ENCODE measurements around the gene COX11. TPM values are rescaled to one million over a fixed set of nuclear protein-coding genes. Genes with fewer than 3 reads are reported as not detected.

COX11 gene
- total RNA-seq, 2 donors from 2014 or later = 52.6 to 61.7 TPM

DNA sequence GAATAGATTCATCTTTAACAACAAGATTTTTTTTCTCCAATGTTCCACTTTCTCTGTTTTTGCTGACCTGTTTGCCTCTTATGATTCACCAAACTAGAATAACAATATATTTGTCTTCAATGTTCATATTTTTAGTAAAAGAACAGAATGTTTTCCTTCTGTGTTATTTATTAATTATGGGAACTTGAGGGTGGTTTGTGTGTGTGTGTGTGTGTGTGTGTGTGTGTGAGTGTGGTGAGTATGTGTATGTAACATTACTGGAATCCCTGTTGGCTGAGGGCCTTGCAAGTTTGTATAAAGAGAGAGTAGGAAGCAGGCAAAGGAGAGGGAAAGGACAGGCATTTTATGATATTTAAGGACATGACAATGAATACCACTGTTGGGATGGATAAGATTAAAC is 13.9 kb upstream of the COX11 start:
- Histone ChIP-seq H3K9me3 (no peaks in the 10 kb centered on the region), H3K27me3 (replicated peaks; ENCODE audit: insufficient read depth) (no peaks in the 10 kb centered on the region), H3K4me1 (ENCODE audit: control insufficient read depth in 1 of 2, low read depth in 2 of 2) (peaks cover 13 to 21% of the 10 kb centered on the region in 2 donors), H3K4me3 (no peak overlapping the region), H3K27ac (peak overlapping the region; percentile 37 to 76), H3K36me3 (no peaks in the 10 kb centered on the region)
- peak; percentile 72 for DNase-seq (ENCODE audit: low spot score)
- TF ChIP-seq, protein P1, sequence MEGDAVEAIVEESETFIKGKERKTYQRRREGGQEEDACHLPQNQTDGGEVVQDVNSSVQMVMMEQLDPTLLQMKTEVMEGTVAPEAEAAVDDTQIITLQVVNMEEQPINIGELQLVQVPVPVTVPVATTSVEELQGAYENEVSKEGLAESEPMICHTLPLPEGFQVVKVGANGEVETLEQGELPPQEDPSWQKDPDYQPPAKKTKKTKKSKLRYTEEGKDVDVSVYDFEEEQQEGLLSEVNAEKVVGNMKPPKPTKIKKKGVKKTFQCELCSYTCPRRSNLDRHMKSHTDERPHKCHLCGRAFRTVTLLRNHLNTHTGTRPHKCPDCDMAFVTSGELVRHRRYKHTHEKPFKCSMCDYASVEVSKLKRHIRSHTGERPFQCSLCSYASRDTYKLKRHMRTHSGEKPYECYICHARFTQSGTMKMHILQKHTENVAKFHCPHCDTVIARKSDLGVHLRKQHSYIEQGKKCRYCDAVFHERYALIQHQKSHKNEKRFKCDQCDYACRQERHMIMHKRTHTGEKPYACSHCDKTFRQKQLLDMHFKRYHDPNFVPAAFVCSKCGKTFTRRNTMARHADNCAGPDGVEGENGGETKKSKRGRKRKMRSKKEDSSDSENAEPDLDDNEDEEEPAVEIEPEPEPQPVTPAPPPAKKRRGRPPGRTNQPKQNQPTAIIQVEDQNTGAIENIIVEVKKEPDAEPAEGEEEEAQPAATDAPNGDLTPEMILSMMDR (IDR thresholded peaks at IDR 0.05) = no peak
- peak; percentile 82 for ATAC-seq (ENCODE audit: insufficient number of reproducible peaks, low FRiP score, low read depth)

DNA sequence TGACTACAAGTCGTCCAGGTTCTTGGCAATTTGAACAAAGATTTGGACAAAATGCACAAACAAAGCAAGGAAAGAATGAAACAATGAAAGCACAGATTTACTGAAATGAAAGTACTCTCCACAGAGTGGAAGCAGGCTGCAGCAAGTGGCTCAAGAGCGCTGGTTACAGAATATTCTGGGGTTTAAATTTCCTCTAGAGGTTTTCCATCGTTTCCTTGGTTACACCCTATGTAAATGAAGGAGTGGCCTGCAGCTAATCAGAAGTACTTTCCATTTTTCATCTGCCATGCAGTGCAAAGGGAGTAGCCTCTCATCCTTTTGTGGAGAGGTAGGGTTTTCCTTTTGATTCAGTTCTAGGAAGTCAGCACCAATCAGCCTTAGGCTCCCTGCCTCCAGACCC is 11.9 kb upstream of the COX11 start:
- H3K4me3 ChIP-seq = no peak overlapping the region
- TF ChIP-seq, protein P1 (IDR thresholded peaks at IDR 0.05) = no peak
- DNase-seq (ENCODE audit: low spot score) = no peak
- peaks cover 13 to 21% of the 10 kb centered on the region in 2 donors for H3K4me1 ChIP-seq (ENCODE audit: control insufficient read depth in 1 of 2, low read depth in 2 of 2)
- ATAC-seq (ENCODE audit: insufficient number of reproducible peaks, low FRiP score, low read depth) = no peak
- no peaks in the 10 kb centered on the region for H3K27me3 ChIP-seq (replicated peaks; ENCODE audit: insufficient read depth)
- H3K36me3 ChIP-seq = no peaks in the 10 kb centered on the region
- H3K27ac ChIP-seq = no peak overlapping the region
- H3K9me3 ChIP-seq = no peaks in the 10 kb centered on the region

DNA sequence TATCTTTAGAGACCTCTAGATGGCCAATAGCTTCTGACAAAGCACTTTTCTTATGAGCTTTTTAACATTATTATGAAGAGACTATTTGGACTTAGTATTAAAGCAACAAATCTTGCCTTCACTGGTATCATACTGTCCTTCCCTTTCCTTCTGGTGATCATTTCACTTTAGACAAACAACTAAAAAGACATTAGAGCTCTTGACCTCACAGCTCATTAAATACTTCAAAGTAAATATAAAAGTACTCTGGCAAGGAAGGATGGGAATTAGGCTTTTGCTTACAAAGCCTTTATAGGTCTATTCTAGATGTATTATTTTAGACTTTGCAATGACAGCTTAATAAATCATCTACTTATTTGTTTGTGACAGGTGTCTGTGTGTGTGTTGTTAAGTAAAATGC is 11.2 kb upstream of the COX11 start:
- DNase-seq (ENCODE audit: low spot score) (no peak), ATAC-seq (ENCODE audit: insufficient number of reproducible peaks, low FRiP score, low read depth) (no peak)
- H3K27ac ChIP-seq = no peak overlapping the region
- H3K9me3 ChIP-seq = no peaks in the 10 kb centered on the region
- H3K27me3 ChIP-seq (replicated peaks; ENCODE audit: insufficient read depth) = no peaks in the 10 kb centered on the region
- H3K4me1 ChIP-seq (ENCODE audit: control insufficient read depth in 1 of 2, low read depth in 2 of 2) = peaks cover 13 to 21% of the 10 kb centered on the region in 2 donors
- H3K4me3 ChIP-seq = no peak overlapping the region
- TF ChIP-seq, protein P1 (IDR thresholded peaks at IDR 0.05) = no peak
- no peaks in the 10 kb centered on the region for H3K36me3 ChIP-seq

DNA sequence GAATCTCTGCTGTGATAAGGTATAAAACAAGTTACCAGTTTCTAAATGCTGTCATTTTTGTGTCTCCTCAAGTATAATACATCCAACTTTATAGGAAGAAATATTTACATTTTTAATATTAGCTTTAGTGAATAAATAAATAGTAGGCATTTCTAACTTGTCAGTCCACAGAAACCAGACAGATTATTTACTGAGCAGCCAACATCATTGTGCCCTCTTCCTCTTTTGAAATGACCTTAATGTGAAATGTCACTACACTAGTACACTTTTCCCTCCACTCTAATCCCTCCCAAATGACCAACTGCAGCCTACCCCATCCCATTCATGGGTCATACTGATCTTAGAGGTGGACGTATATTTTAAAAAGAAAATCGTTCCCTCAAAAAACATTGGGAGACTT is 9.3 kb upstream of the COX11 start:
- H3K4me1 ChIP-seq (ENCODE audit: control insufficient read depth in 1 of 2, low read depth in 2 of 2) = peaks cover 7 to 9% of the 10 kb centered on the region in 2 donors
- no peak for ATAC-seq (ENCODE audit: insufficient number of reproducible peaks, low FRiP score, low read depth)

DNA sequence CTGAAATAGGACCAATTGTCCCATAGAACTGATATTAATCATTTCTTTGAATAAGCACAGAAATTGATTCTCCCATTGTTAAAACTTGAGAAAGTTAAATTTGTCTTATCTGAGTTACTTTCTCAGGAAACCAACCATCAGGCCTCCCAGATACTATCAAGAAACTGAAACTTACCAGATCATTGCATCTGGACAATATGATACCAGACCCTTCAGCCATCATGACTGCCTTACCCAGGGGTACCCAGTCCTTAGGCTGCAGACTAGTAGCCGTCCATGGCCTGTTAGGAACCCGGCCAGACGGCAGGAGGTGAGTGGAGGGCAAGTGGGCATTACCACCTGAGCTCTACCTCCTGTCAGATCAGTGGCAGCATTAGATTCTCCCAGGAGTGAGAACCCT is 7.9 kb upstream of the COX11 start:
- ATAC-seq (ENCODE audit: insufficient number of reproducible peaks, low FRiP score, low read depth) = no peak
- Histone ChIP-seq H3K36me3 (no peaks in the 10 kb centered on the region), H3K9me3 (no peaks in the 10 kb centered on the region), H3K4me1 (ENCODE audit: control insufficient read depth in 1 of 2, low read depth in 2 of 2) (no peaks in the 10 kb centered on the region), H3K27me3 (replicated peaks; ENCODE audit: insufficient read depth) (no peaks in the 10 kb centered on the region), H3K4me3 (no peak overlapping the region), H3K27ac (no peak overlapping the region)
- TF ChIP-seq, protein P1 (IDR thresholded peaks at IDR 0.05) = no peak
- DNase-seq (ENCODE audit: low spot score) = no peak

More for the DNA sequence above, 9.3 kb upstream of the COX11 start:
- no peak overlapping the region for H3K4me3 ChIP-seq
- no peaks in the 10 kb centered on the region for H3K9me3 ChIP-seq
- no peaks in the 10 kb centered on the region for H3K27me3 ChIP-seq (replicated peaks; ENCODE audit: insufficient read depth)
- DNase-seq (ENCODE audit: low spot score) = no peak
- TF ChIP-seq, protein P1 (IDR thresholded peaks at IDR 0.05) = no peak
- no peak overlapping the region for H3K27ac ChIP-seq
- no peaks in the 10 kb centered on the region for H3K36me3 ChIP-seq
